Measurements from ENCODE around the gene MYO5A.

The MYO5A gene

GRCh38 chr15:52369030-52369429 is 159.7 kb downstream of the MYO5A start:
- Histone ChIP-seq H3K36me3 (ENCODE audit: control insufficient read depth in 2 of 2, insufficient read depth in 2 of 2, low read length in 2 of 2) (peaks cover 18 to 22% of the 10 kb centered on the region in 2 donors), H3K9me3 (ENCODE audit: control insufficient read depth in 2 of 2, low read length in 2 of 2) (no peaks in the 10 kb centered on the region), H3K4me3 (ENCODE audit: low read length in 2 of 2) (no peak overlapping the region), H3K4me1 (ENCODE audit: control insufficient read depth, insufficient read depth, low read length) (no peaks in the 10 kb centered on the region), H3K27me3 (ENCODE audit: control insufficient read depth in 1 of 2, insufficient read depth in 2 of 2, low read length in 2 of 2) (no peaks in the 10 kb centered on the region), H3K9ac (ENCODE audit: low read length in 2 of 2) (no peak overlapping the region), H3K27ac (ENCODE audit: low read length) (no peak overlapping the region)

- Histone ChIP-seq H3K9ac (ENCODE audit: low read length in 2 of 2) (no peak overlapping the region), H3K4me3 (ENCODE audit: low read length in 2 of 2) (no peak overlapping the region), H3K36me3 (ENCODE audit: control insufficient read depth in 2 of 2, insufficient read depth in 2 of 2, low read length in 2 of 2) (peaks cover 15 to 22% of the 10 kb centered on the region in 2 donors), H3K27me3 (ENCODE audit: control insufficient read depth in 1 of 2, insufficient read depth in 2 of 2, low read length in 2 of 2) (no peaks in the 10 kb centered on the region), H3K27ac (ENCODE audit: low read length) (no peak overlapping the region), H3K9me3 (ENCODE audit: control insufficient read depth in 2 of 2, low read length in 2 of 2) (no peaks in the 10 kb centered on the region), H3K4me1 (ENCODE audit: control insufficient read depth, insufficient read depth, low read length) (no peaks in the 10 kb centered on the region)
Observed at GRCh38 chr15:52368402-52368801, 160.3 kb downstream of the MYO5A start.

- Histone ChIP-seq H3K27ac (ENCODE audit: low read length) (no peak overlapping the region), H3K27me3 (ENCODE audit: control insufficient read depth in 1 of 2, insufficient read depth in 2 of 2, low read length in 2 of 2) (no peaks in the 10 kb centered on the region), H3K4me3 (ENCODE audit: low read length in 2 of 2) (no peak overlapping the region), H3K9me3 (ENCODE audit: control insufficient read depth in 2 of 2, low read length in 2 of 2) (no peaks in the 10 kb centered on the region), H3K4me1 (ENCODE audit: control insufficient read depth, insufficient read depth, low read length) (no peaks in the 10 kb centered on the region), H3K9ac (ENCODE audit: low read length in 2 of 2) (no peak overlapping the region), H3K36me3 (ENCODE audit: control insufficient read depth in 2 of 2, insufficient read depth in 2 of 2, low read length in 2 of 2) (peaks cover 16 to 28% of the 10 kb centered on the region in 2 donors)
Observed at GRCh38 chr15:52362497-52362896, 166.2 kb downstream of the MYO5A start.

- no peaks in the 10 kb centered on the region for H3K9me3 ChIP-seq (ENCODE audit: control insufficient read depth in 2 of 2, low read length in 2 of 2)
- H3K4me1 ChIP-seq (ENCODE audit: control insufficient read depth, insufficient read depth, low read length) = no peaks in the 10 kb centered on the region
- no peak overlapping the region for H3K27ac ChIP-seq (ENCODE audit: low read length)
- H3K36me3 ChIP-seq (ENCODE audit: control insufficient read depth in 2 of 2, insufficient read depth in 2 of 2, low read length in 2 of 2) = peaks cover 15 to 26% of the 10 kb centered on the region in 2 donors
- no peak overlapping the region for H3K4me3 ChIP-seq (ENCODE audit: low read length in 2 of 2)
- H3K9ac ChIP-seq (ENCODE audit: low read length in 2 of 2) = no peak overlapping the region
- H3K27me3 ChIP-seq (ENCODE audit: control insufficient read depth in 1 of 2, insufficient read depth in 2 of 2, low read length in 2 of 2) = no peaks in the 10 kb centered on the region
Observed at GRCh38 chr15:52361975-52362494, 166.6 kb downstream of the MYO5A start.

GRCh38 chr15:52361494-52361893 is 167.2 kb downstream of the MYO5A start:
- H3K27me3 ChIP-seq (ENCODE audit: control insufficient read depth in 1 of 2, insufficient read depth in 2 of 2, low read length in 2 of 2) = no peaks in the 10 kb centered on the region
- H3K9me3 ChIP-seq (ENCODE audit: control insufficient read depth in 2 of 2, low read length in 2 of 2) = no peaks in the 10 kb centered on the region
- H3K4me1 ChIP-seq (ENCODE audit: control insufficient read depth, insufficient read depth, low read length) = no peaks in the 10 kb centered on the region
- H3K4me3 ChIP-seq (ENCODE audit: low read length in 2 of 2) = no peak overlapping the region
- peaks cover 13 to 23% of the 10 kb centered on the region in 2 donors for H3K36me3 ChIP-seq (ENCODE audit: control insufficient read depth in 2 of 2, insufficient read depth in 2 of 2, low read length in 2 of 2)
- H3K9ac ChIP-seq (ENCODE audit: low read length in 2 of 2) = no peak overlapping the region
- H3K27ac ChIP-seq (ENCODE audit: low read length) = no peak overlapping the region

GRCh38 chr15:52360229-52361203 is 168.2 kb downstream of the MYO5A start:
- Histone ChIP-seq H3K4me1 (ENCODE audit: control insufficient read depth, insufficient read depth, low read length) (no peaks in the 10 kb centered on the region), H3K9ac (ENCODE audit: low read length in 2 of 2) (no peak overlapping the region), H3K27me3 (ENCODE audit: control insufficient read depth in 1 of 2, insufficient read depth in 2 of 2, low read length in 2 of 2) (no peaks in the 10 kb centered on the region), H3K4me3 (ENCODE audit: low read length in 2 of 2) (no peak overlapping the region), H3K36me3 (ENCODE audit: control insufficient read depth in 2 of 2, insufficient read depth in 2 of 2, low read length in 2 of 2) (peaks cover 13 to 23% of the 10 kb centered on the region in 2 donors), H3K27ac (ENCODE audit: low read length) (no peak overlapping the region), H3K9me3 (ENCODE audit: control insufficient read depth in 2 of 2, low read length in 2 of 2) (no peaks in the 10 kb centered on the region)

- Histone ChIP-seq H3K27me3 (ENCODE audit: control insufficient read depth in 1 of 2, insufficient read depth in 2 of 2, low read length in 2 of 2) (no peaks in the 10 kb centered on the region), H3K4me3 (ENCODE audit: low read length in 2 of 2) (no peak overlapping the region), H3K4me1 (ENCODE audit: control insufficient read depth, insufficient read depth, low read length) (no peaks in the 10 kb centered on the region), H3K27ac (ENCODE audit: low read length) (no peak overlapping the region), H3K9me3 (ENCODE audit: control insufficient read depth in 2 of 2, low read length in 2 of 2) (no peaks in the 10 kb centered on the region), H3K36me3 (ENCODE audit: control insufficient read depth in 2 of 2, insufficient read depth in 2 of 2, low read length in 2 of 2) (peaks cover 13 to 17% of the 10 kb centered on the region in 2 donors), H3K9ac (ENCODE audit: low read length in 2 of 2) (no peak overlapping the region)
Observed at GRCh38 chr15:52359722-52360121, 169.0 kb downstream of the MYO5A start.

- no peaks in the 10 kb centered on the region for H3K27me3 ChIP-seq (ENCODE audit: control insufficient read depth in 1 of 2, insufficient read depth in 2 of 2, low read length in 2 of 2)
- H3K4me3 ChIP-seq (ENCODE audit: low read length in 2 of 2) = no peak overlapping the region
- H3K4me1 ChIP-seq (ENCODE audit: control insufficient read depth, insufficient read depth, low read length) = no peaks in the 10 kb centered on the region
- peaks cover 10 to 17% of the 10 kb centered on the region in 2 donors for H3K36me3 ChIP-seq (ENCODE audit: control insufficient read depth in 2 of 2, insufficient read depth in 2 of 2, low read length in 2 of 2)
- H3K27ac ChIP-seq (ENCODE audit: low read length) = no peak overlapping the region
- H3K9ac ChIP-seq (ENCODE audit: low read length in 2 of 2) = no peak overlapping the region
- no peaks in the 10 kb centered on the region for H3K9me3 ChIP-seq (ENCODE audit: control insufficient read depth in 2 of 2, low read length in 2 of 2)
Observed at GRCh38 chr15:52357949-52358348, 170.7 kb downstream of the MYO5A start.

GRCh38 chr15:52352086-52352485 is 176.6 kb downstream of the MYO5A start:
- no peaks in the 10 kb centered on the region for H3K4me1 ChIP-seq (ENCODE audit: control insufficient read depth, insufficient read depth, low read length)
- H3K36me3 ChIP-seq (ENCODE audit: control insufficient read depth in 2 of 2, insufficient read depth in 2 of 2, low read length in 2 of 2) = peaks cover 15 to 24% of the 10 kb centered on the region in 2 donors
- no peaks in the 10 kb centered on the region for H3K9me3 ChIP-seq (ENCODE audit: control insufficient read depth in 2 of 2, low read length in 2 of 2)
- no peak overlapping the region for H3K4me3 ChIP-seq (ENCODE audit: low read length in 2 of 2)
- no peaks in the 10 kb centered on the region for H3K27me3 ChIP-seq (ENCODE audit: control insufficient read depth in 1 of 2, insufficient read depth in 2 of 2, low read length in 2 of 2)
- H3K27ac ChIP-seq (ENCODE audit: low read length) = no peak overlapping the region
- H3K9ac ChIP-seq (ENCODE audit: low read length in 2 of 2) = no peak overlapping the region

GRCh38 chr15:52351206-52351908 is 177.3 kb downstream of the MYO5A start:
- no peak overlapping the region for H3K4me3 ChIP-seq (ENCODE audit: low read length in 2 of 2)
- no peak overlapping the region for H3K9ac ChIP-seq (ENCODE audit: low read length in 2 of 2)
- H3K36me3 ChIP-seq (ENCODE audit: control insufficient read depth in 2 of 2, insufficient read depth in 2 of 2, low read length in 2 of 2) = peaks cover 15 to 24% of the 10 kb centered on the region in 2 donors
- no peaks in the 10 kb centered on the region for H3K9me3 ChIP-seq (ENCODE audit: control insufficient read depth in 2 of 2, low read length in 2 of 2)
- H3K4me1 ChIP-seq (ENCODE audit: control insufficient read depth, insufficient read depth, low read length) = no peaks in the 10 kb centered on the region
- H3K27ac ChIP-seq (ENCODE audit: low read length) = no peak overlapping the region
- no peaks in the 10 kb centered on the region for H3K27me3 ChIP-seq (ENCODE audit: control insufficient read depth in 1 of 2, insufficient read depth in 2 of 2, low read length in 2 of 2)
